Measurements from ENCODE around the gene PNMA8A.

- no peak for TF ChIP-seq CTCF (IDR thresholded peaks at IDR 0.05)
- TF ChIP-seq JUN (IDR thresholded peaks at IDR 0.05) = no peak
- TF ChIP-seq CHD2 (IDR thresholded peaks at IDR 0.05; ENCODE audit: low read length, partially characterized antibody) = no peak
- no peak for TF ChIP-seq EP300 (IDR thresholded peaks at IDR 0.05)
- no peak for TF ChIP-seq POLR2A (IDR thresholded peaks at IDR 0.05; ENCODE audit: low read length)
- TF ChIP-seq RAD21 (conservative IDR thresholded peaks at IDR 0.05 in 1 of 2, IDR thresholded peaks at IDR 0.05 in 1 of 2) = no peak
- TF ChIP-seq RFX5 (IDR thresholded peaks at IDR 0.05) = no peak
- no peak for TF ChIP-seq REST (IDR thresholded peaks at IDR 0.05)
- TF ChIP-seq ESRRA (IDR thresholded peaks at IDR 0.05; ENCODE audit: borderline replicate concordance, low read length) = no peak
- TF ChIP-seq CEBPB (IDR thresholded peaks at IDR 0.05) = no peak
- TF ChIP-seq HMGXB4 (CRISPR knock-in tag; IDR thresholded peaks at IDR 0.05; ENCODE audit: borderline replicate concordance) = no peak
- no peak for TF ChIP-seq MAX (IDR thresholded peaks at IDR 0.05)
Observed at GRCh38 chr19:46446021-46446420, 25.3 kb downstream of the PNMA8A start.

Data from A549 (cell line).